HG02642 (cell line): ENCODE results near the gene GRIN1.

Experiments
- ATAC-seq: cut with Tn5 transposase; IDR thresholded peaks from one replicate; pipeline ENCODE4 v1.9.1; 2021; ENCODE audit warnings: mild to moderate bottlenecking; ENCODE audit not compliant: unreplicated experiment, poor library complexity

The GRIN1 gene

DNA sequence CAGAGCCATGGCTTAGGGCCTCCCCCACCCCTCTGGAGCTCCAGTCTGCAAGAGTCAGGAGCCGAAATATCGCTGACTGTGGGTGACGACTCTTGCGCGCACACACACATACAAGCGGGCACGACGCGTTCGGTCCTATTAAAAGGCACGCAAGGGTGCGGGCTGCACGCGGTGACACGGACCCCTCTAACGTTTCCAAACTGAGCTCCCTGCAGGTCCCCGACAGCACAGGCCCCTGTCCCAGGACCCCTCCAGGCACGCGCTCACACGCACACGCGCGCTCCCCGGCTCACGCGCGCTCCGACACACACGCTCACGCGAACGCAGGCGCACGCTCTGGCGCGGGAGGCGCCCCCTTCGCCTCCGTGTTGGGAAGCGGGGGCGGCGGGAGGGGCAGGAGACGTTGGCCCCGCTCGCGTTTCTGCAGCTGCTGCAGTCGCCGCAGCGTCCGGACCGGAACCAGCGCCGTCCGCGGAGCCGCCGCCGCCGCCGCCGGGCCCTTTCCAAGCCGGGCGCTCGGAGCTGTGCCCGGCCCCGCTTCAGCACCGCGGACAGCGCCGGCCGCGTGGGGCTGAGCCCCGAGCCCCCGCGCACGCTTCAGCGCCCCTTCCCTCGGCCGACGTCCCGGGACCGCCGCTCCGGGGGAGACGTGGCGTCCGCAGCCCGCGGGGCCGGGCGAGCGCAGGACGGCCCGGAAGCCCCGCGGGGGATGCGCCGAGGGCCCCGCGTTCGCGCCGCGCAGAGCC is at the start of gene GRIN1:
TSS of gene GRIN1 (plus strand) at position 433 of the 746 bp plus-strand sequence. CDS start 333 bp downstream, outside the sequence.
- no peak for ATAC-seq

DNA sequence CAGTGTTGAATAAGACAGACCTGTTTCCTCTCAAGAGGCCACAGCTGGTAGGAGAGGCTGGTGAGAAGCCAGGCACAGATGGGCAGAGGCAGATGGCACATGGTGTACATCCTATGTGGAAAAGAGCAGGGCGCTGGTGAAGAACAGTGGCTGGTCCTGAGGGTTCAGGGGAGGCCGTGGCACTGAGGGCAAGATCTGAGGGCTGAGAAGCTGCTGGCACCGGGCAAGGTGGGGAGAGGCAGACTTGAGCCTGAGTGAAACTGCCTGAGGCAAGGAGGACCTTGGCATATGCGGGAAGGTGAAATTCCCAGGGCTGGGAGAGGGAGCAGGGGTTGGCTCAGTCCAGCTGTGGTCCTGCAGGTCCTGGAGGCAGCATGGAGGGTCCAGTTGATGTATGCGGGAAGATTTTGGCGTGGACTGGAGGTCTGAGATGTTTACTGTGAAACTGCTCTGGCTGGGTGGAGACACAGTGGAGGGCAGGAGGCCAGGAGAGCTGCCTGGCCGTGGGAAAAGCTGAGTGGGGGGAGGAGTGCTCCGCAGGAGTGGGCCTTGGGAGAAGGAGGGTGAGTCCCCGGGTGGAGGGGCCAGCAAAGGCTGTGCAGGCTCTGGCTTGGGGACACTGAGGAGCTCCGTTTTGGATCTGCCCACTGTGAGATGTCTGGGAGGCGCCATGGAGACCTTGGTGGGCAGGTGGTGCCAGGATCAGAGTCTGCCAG is 49.6 kb upstream of the GRIN1 start:
- no peak for ATAC-seq

DNA sequence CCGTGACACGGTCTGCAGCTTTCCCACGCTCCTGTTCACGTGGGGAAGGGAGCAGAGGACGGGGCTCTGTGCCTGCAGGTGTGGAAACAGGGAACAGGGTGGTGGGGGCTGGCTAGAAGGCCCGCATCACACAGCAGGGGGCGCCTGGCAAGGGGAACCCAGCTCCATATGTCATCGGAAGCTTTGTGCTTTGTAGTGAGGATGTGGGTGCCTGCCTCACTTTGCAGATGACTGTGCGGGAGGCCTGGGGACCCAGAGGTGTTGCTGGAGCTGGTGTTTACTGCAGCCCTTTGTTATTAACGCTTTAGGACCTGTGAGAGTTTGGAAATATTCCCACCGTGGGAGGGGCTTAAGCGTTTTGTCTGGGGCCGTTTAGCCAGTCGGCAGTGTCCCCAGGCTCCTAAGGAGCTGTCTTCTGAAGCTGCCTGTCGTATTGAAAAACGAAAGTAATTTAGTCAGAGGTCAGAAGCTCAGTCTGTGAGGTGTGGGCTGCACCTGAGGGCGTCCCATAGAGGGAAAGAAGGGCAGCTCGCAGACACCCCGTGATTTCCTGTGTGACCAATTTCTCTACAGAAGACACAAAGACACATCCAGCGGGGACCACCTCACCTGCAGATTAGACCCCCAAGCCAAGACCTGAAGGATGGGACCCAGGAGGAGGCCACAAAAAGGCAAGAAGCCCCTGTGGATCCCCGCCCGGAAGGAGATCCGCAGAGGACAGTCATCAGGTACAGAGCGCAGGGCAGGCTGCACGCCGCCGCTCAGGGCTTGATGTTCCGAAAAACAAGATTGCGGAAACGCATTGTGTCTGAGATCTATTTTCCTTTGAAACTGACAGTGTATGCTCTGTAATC is 43.1 kb upstream of the GRIN1 start:
- ATAC-seq, result peak; percentile 80

DNA sequence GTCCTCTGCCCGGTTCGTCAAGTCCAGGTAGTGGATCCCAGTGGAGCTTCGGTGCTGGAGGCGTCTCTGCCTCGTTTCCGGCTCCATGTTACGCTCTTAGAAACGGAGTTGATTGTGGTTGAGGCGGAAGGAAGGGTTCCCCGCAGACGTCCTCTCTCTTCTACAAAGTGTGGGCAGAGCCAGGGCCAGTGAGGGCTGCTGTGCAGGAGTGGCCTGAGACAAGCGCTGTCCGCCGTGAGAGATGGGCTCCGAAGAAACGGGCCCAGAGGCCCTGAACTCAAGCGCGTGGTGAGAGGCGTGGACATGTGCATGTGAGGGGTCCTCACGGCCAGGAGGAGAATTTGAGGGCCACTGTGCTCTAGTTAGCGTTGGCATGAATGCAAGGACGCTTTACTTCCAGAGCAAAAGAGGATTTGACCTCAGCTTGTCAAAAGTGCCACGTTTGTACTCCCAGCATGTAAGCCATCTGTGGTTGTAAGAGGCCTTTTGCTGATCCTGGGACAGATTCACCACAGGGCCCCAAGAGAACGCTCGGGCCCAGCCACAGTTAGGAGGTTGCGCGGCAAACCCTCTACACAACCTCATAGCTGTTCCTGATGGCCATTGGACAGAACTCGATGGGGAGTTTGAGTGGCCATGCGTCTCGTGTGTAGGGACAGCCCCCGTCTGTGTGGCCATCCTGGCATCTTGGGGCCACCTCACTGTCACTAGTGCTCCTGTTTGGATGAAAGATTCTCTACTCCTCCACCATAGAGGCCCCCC is 42.0 kb upstream of the GRIN1 start:
- no peak for ATAC-seq

DNA sequence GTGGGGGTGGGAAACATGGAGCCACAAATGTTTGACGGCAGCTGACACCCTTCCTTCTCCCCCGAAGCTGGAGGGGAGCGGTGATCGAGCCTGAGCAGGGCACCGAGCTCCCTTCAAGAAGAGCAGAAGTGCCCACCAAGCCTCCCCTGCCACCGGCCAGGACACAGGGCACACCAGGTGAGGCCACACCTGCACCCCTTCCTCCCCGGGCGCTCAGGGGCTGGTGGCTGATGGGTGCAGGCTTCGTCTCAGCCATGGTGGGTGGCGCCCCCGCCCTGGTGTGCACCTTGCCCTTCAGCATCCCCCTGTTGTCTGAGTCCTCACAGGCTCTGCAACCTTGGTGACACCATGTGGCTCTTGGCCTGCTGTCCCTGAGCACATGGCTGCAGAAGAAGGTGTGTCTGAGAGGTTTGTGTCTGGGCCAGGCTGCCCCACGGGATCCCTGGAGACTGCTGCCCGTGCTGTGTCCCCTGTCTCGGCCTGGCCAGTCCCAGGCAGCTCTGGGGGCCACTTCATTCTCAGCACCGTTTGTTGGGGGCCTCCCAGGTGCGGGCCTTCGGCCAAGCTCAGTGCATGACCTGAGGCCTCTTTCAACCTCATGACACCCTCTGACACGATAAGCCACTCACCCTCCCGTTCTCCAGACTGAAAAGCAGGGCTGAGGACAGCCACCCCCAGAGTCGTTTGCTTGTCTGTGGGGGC is 41.0 kb upstream of the GRIN1 start:
- ATAC-seq, result no peak

DNA sequence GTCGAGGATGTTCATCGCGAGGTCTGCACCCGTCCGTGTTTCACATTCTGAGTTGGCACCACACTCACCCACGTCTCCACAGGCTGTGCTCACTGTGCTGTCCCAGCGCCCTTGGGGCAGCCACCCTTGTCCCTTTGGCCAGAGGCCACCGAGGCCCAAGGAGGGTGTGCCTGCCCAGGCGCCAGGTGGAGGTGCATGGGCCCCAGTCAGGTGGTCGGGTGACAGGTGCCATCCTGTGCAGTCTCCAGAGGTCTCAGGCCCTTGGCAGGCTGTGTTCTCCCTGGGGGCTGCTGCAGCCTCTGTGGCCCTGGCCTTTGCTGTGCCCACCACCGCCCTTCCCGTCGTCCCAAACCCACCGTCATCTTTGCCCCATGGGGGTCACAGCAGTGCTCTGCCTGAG is 39.7 kb upstream of the GRIN1 start:
- no peak for ATAC-seq

DNA sequence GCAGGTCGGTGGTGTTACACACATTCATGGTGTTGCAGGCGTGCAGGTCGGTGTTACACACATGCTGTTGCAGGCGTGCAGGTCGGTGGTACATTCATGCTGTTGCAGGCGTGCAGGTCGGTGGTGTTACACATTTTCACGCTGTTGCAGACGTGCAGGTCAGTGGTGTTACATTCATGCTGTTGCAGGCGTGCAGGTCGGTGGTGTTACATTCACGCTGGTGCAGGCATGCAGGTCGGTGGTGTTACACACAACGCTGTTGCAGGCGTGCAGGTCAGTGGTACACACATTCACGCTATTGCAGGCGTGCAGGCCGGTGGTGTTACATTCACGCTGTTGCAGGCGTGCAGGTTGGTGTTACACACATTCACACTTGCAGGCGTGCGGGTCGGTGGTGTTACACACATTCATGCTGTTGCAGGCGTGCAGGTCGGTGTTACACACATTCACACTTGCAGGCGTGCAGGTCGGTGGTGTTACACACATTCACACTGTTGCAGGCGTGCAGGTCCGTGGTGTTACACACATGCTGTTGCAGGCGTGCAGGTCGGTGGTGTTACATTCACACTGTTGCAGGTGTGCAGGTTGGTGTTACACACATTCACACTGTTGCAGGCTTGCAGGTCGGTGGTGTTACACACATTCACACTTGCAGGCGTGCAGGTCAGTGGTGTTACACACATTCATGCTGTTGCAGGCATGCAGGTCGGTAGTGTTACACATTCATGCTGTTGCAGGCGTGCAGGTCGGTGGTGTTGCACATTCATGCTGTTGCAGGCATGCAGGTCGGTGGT is 35.6 kb upstream of the GRIN1 start:
- ATAC-seq, result no peak

DNA sequence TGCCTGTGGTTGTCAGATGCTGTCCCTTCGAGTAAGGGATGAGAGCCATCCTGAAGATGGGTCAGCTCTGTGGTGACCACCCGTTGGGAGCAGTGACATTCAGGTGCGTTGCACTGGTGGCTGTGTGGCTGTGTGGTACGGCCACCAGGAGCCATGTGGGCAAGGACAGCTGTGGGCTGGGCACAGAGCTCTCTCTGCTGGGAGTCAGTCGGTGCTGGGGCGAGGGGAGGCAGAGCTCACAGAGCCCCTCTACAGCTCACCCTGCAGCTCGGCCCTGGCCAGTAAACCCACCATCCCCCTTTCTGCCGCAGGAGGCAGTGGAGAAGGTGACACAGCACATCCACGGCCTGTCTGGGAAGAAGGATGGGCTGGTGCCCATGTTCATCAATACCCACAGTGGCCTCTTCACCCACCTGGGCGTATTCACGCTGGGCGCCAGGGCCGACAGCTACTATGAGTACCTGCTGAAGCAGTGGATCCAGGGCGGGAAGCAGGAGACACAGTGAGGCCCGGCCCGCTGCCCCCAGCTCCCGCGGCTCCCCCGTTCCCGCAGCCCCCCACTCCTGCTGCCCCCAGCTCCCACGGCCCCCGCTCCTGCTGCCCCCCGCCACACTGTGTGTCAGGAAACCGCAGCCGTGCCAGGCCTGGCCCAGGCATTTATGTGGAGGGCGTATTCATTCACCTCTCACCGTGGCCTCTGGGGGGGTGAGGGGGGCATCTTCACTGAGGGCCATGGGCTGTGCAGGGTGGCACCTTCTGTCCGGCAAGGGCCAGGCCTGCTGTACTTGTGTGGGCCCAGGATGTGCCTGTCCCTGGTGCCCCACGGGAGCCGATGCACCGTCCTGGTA is 32.9 kb upstream of the GRIN1 start:
- no peak for ATAC-seq

DNA sequence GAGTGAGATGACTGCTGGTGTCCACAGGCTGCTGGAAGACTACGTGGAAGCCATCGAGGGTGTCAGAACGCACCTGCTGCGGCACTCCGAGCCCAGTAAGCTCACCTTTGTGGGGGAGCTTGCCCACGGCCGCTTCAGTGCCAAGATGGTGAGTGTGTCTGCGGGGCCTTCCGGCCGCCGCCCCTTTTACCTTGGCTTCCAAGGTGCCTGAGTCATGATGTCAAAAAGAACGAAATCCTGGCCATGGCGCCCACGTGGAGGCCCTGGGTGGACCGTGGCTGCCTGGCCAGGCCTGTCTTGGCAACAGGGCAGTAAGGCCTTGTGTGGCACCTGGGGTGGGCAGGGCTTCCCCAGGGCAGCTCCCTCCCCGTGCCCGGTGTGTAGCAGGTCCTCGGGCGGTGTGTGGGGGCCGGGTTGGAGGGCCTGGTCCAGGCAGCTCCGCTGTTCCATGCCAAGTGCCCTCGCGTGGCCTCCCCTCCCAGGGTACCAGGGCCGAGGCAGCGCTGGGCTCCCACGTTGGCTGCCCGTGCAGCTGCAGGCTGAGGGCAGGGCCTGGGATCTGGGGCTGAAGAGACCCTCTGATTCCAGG is 32.2 kb upstream of the GRIN1 start:
- ATAC-seq, result no peak

DNA sequence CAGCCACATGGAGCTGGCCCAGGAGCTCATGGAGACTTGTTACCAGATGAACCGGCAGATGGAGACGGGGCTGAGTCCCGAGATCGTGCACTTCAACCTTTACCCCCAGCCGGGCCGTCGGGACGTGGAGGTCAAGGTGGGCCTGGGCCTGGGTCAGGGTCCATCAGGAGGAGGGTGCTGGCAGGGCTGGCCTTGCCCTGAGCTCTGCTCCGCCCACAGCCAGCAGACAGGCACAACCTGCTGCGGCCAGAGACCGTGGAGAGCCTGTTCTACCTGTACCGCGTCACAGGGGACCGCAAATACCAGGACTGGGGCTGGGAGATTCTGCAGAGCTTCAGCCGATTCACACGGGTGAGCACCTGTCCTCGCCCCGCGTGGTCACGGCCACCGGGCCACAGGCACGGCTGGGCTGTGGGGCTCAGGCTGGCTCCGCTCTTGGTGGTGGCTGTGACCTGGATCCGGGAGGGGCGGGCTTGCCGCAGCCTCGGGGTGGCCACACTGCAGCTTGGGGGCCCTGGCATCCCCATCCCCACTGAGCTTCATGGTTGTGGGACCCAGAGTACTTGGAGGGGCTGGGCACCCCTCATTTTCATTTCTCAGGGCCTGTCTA is 31.5 kb upstream of the GRIN1 start:
- no peak for ATAC-seq

DNA sequence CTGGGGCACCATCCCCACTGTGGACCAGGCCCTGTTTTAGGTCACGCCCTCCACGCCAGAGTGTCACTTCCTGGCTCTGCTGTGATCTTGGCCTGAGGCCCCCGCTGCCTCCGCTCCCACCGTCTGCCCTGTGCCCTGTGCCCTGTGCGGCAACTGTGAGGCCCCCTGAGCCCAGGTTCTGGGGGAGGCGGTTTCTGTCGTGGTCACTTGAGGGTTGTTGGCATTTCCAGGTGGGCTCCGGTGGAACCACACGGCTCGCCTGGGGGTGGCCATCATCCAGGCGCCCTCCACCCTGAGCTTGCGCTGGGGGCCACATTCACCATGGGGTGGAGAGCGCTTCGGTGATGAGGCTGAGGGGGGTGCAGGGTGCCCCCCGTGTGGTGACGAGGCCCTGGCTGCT is 31.0 kb upstream of the GRIN1 start:
- no peak for ATAC-seq

DNA sequence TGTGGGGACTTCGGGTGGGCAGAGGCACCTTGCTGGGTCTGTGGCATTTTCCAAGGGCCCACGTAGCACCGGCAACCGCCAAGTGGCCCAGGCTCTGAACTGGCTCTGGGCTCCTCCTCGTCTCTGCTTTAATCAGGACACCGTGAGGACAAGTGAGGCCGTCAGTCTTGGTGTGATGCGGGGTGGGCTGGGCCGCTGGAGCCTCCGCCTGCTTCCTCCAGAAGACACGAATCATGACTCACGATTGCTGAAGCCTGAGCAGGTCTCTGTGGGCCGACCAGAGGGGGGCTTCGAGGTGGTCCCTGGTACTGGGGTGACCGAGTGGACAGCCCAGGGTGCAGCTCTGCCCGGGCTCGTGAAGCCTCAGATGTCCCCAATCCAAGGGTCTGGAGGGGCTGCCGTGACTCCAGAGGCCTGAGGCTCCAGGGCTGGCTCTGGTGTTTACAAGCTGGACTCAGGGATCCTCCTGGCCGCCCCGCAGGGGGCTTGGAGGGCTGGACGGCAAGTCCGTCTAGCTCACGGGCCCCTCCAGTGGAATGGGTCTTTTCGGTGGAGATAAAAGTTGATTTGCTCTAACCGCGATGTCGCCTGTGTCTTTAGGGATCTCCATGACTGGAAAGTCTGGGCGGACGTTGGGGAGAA is 30.2 kb upstream of the GRIN1 start:
- ATAC-seq, result no peak

DNA sequence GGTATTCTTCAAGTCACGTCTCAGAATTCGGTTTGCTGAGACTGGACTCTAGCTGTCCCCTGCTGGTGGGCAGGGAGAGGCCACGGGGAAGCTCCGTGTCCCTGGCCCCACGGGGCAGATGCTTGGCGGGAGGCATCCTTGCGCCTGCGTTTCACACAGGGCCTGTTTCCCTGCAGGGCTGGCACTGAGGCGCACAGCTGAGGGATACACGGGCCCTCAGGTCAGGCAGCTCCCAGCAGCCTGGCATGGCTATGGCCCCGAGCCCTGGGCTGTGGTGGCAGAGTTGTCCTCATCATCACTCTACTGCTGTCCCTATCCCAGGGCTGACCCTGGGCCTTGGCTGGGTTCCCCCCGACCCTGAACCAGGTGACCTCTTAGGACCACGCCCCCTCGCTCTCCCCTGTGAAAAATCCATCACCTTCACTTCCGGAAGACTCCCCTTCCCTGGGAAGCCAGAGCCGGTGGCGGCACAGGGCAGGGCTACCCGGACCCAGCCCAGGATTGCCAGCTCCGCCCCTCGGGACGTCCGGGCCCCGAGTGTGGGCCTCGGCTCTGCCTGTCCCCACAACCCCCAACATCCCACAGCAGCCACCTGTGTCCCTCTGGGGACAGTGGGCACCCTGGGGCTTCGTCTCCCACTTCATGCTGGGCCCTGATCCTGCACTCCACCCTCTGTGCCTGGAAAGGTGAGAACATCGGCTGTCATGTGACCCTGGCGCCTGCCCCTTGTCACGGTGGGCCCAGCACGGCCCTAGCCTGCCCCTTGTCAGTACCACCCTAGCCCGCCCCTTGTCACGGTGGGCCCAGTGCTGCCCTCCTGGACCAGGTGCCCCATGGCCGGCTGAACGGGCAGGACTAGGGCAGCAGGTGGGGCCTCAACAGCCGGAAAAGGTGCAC is 29.5 kb upstream of the GRIN1 start:
- no peak for ATAC-seq

DNA sequence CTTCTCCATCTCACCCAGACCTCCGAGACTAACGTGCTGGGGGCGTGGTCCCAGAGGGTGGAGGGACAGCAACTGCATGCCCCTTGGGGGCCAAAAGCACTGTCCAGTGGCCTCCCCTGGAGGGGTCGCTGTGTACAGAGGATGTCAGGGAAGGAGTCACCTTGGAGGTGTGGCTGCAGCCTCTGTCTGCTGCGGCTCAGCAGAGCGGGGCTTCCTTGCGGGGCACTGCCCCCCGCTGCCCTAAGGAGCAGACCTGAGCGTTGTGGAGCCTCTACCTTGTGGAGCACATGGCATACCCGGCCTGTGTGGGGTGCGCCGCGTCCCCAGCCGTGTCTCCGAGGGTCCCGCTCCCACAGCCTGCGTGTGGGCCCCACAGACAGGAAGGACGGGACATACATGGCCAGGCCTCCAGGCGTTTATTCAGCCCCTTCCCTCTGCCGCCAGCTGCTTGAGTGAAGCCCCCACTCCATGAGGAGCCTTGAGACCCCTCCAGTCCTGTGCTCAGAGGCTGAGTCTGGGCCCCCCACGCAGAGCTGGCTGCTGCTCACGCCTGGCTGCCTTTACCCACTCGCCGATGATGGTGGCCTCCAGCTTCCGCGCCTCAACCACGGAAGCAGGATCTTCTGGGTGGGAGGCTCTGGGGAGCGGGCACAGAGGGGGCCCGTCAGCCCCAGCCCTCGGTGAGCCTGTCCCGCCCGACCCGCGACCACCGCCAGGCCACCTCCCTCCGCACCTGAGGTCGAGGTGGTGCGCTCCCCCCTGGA is 28.6 kb upstream of the GRIN1 start:
- no peak for ATAC-seq
